Measurements from ENCODE around the gene FXN. TPM values are rescaled to one million over a fixed set of nuclear protein-coding genes. Genes with fewer than 3 reads are reported as not detected.

Gene FXN
- polyA plus RNA-seq, 1 of the 3 experiments (the other 2 are of a cell fraction): 15.7 TPM

DNA sequence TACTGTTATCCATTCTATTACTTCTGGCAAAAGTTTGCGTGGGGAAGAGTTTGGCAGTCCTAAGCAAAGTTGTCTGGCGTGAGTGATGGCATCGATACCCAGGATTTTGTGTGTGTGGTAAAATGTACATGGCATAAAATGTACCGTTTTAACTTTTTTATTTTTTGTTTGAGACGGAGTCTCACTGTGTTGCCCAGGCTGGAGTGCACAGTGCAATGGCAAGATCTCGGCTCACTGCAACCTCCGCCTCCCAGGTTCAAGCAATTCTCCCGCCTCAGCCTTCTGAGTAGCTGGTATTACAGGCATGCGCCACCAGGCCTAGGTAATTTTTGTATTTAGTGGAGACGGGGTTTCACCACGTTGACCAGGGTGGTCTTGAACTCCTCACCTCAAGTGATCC is 83.1 kb downstream of the FXN start:
- H3K27ac ChIP-seq (ENCODE audit: low read depth in 2 of 2, low read length in 1 of 2): no peak overlapping the region
- peaks cover 7% of the 10 kb centered on the region for H3F3A ChIP-seq (replicated peaks; ENCODE audit: insufficient read depth)
- H3K36me3 ChIP-seq (replicated peaks in 1 of 2; ENCODE audit: control insufficient read depth in 1 of 2, insufficient read depth in 2 of 2, low read length in 1 of 2): no peaks in the 10 kb centered on the region
- H3K4me2 ChIP-seq: no peak overlapping the region
- no peak for DNase-seq
- H3K9ac ChIP-seq: no peak overlapping the region
- no peaks in the 10 kb centered on the region for H3K9me3 ChIP-seq
- H3K4me3 ChIP-seq (ENCODE audit: low read depth in 2 of 2, low read length in 1 of 2): no peak overlapping the region
- TF ChIP-seq FOSL2 (IDR thresholded peaks at IDR 0.05; ENCODE audit: borderline replicate concordance, low read depth): no peak
- POLR2A ChIA-PET: no interaction called here
- H4K20me1 ChIP-seq (ENCODE audit: insufficient read depth): no peaks in the 10 kb centered on the region
- H3K4me1 ChIP-seq (ENCODE audit: control insufficient read depth in 1 of 2, insufficient read depth in 2 of 2, low read depth in 1 of 2, low read length in 1 of 2): peaks cover 5 to 8% of the 10 kb centered on the region in 2 experiments; a peak in 2 of 4 replicates
- 87% methylated on average over 11 of the region's 11 CpGs for WGBS (ENCODE audit: low lambda C conversion rate)
- no peaks in the 10 kb centered on the region for H3K79me2 ChIP-seq (ENCODE audit: insufficient read depth)
- CTCF ChIA-PET: no interaction called here
- H3K27me3 ChIP-seq (ENCODE audit: insufficient read depth): no peaks in the 10 kb centered on the region
- no peak overlapping the region for H2AFZ ChIP-seq (ENCODE audit: low read depth)
- H3K9me2 ChIP-seq: no peaks in the 10 kb centered on the region

DNA sequence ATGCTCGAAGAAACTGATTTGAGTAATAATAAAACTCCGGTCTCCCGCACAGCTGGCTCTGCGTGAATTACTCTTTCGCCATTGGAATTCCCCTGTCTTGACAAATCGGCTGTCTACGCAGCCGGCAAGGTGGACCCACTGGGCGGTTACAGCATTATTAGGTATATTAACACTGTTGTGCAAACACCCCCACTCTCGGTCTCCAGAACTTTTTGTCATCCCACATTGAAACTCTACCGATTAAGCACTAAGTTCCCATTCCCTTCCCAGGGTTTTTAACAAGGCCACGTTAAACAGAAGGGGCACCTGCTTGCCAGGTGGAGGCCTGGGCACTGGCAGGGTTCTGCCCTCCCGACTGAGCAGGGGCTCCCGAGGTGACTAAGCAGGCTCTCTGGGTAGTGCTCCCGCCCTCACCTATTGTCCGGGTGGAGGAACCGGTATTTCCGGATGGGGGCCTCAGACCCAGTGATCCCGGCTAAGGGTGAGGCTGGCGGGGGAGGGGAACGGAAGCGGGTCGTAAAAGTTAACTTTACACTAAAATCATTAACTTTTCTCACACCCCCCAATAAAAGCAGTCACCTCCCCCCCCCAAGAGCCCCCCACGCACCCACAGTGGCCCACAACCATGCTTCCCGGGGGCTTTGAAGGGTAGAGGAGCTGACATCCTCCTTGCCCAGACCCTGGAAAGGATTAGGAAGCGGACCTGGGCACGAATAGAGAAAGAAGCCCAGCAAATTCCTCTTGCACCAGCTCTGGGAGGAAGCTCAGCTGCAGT is 85.0 kb downstream of the FXN start:
- no peak overlapping the region for H3K9ac ChIP-seq
- ChIA-PET POLR2A (no interaction called here), CTCF (interaction anchor here (0.6 to 2.0 kb wide), 7 partner anchors 12 to 83 kb away, joined by 3 to 11 read pairs (median 3); partner anchors contain the start of gene TJP2)
- H3K4me1 ChIP-seq (ENCODE audit: control insufficient read depth in 1 of 2, insufficient read depth in 2 of 2, low read depth in 1 of 2, low read length in 1 of 2): peaks cover 5 to 8% of the 10 kb centered on the region in 2 experiments; a peak in 2 of 4 replicates
- TF ChIP-seq, protein P1, sequence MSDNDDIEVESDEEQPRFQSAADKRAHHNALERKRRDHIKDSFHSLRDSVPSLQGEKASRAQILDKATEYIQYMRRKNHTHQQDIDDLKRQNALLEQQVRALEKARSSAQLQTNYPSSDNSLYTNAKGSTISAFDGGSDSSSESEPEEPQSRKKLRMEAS (IDR thresholded peaks at IDR 0.05; ENCODE audit: low read depth): no peak
- TF ChIP-seq, protein P2, sequence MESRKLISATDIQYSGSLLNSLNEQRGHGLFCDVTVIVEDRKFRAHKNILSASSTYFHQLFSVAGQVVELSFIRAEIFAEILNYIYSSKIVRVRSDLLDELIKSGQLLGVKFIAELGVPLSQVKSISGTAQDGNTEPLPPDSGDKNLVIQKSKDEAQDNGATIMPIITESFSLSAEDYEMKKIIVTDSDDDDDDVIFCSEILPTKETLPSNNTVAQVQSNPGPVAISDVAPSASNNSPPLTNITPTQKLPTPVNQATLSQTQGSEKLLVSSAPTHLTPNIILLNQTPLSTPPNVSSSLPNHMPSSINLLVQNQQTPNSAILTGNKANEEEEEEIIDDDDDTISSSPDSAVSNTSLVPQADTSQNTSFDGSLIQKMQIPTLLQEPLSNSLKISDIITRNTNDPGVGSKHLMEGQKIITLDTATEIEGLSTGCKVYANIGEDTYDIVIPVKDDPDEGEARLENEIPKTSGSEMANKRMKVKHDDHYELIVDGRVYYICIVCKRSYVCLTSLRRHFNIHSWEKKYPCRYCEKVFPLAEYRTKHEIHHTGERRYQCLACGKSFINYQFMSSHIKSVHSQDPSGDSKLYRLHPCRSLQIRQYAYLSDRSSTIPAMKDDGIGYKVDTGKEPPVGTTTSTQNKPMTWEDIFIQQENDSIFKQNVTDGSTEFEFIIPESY (IDR thresholded peaks at IDR 0.05; ENCODE audit: borderline replicate concordance, low read depth): no peak
- peak overlapping the region; percentile 35 to 70 for H3K4me3 ChIP-seq (ENCODE audit: low read depth in 2 of 2, low read length in 1 of 2)
- peak overlapping the region; percentile 99 for H3K4me2 ChIP-seq
- no peaks in the 10 kb centered on the region for H3K9me2 ChIP-seq
- 87% methylated on average over 24 of the region's 27 CpGs for WGBS (ENCODE audit: low lambda C conversion rate)
- peaks cover 7% of the 10 kb centered on the region for H3F3A ChIP-seq (replicated peaks; ENCODE audit: insufficient read depth)
- H3K79me2 ChIP-seq (ENCODE audit: insufficient read depth): no peaks in the 10 kb centered on the region
- H2AFZ ChIP-seq (ENCODE audit: low read depth): 0 out of 2 replicates have a peak overlapping the region, but pooled peaks have one; percentile 91
- no peaks in the 10 kb centered on the region for H3K36me3 ChIP-seq (replicated peaks in 1 of 2; ENCODE audit: control insufficient read depth in 1 of 2, insufficient read depth in 2 of 2, low read length in 1 of 2)
- no peak for DNase-seq
- no peak overlapping the region for H3K27ac ChIP-seq (ENCODE audit: low read depth in 2 of 2, low read length in 1 of 2)
- no peaks in the 10 kb centered on the region for H3K27me3 ChIP-seq (ENCODE audit: insufficient read depth)
- H4K20me1 ChIP-seq (ENCODE audit: insufficient read depth): no peaks in the 10 kb centered on the region
- no peaks in the 10 kb centered on the region for H3K9me3 ChIP-seq

DNA sequence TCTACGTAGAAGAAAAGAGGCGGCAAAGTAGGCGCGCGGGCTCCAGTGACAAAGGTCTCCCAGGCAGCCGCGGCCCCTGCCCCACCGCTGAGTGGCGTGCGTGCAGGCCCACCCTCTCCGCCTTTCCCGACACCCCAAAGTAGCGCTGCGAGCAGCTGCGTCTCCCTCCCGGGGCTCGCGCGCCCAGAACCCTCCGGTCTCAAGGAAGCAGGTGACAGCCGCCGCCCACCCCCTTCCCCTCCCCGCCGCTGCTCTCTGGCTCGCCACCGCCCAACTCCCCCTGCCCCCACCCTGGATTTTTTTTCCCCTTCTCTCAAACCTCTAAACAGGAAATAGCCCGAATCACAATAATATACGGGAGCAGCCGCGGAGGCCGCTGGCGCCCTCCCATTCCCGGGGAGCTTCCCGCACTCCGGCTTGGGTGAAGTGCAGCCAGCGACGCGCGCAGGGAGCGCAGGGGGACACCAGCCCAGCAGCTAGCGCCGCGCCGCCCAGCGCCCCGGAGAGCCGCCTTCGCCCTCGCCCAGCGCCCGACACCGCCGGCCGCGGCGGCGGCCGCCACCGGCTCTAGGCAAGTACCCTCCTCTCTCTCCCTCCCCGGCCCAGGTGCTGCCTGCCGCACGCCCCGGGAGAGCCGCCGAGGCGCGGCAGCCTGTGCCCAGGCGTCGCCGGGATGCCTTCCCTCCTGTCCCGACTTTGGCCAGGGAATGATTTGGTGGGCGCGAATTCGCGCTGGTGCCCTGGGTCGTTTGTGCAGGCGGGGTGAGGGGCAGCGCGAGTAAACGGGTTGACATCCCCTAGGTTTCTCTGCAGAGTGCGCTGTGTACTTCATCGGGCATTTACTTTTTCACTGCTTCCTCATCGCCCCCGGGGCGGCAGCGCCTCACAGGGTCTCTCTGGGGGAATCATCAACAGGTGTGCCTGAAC is 85.9 kb downstream of the FXN start:
- no peaks in the 10 kb centered on the region for H3K9me2 ChIP-seq
- no peaks in the 10 kb centered on the region for H3F3A ChIP-seq (replicated peaks; ENCODE audit: insufficient read depth)
- H3K4me1 ChIP-seq (ENCODE audit: control insufficient read depth in 1 of 2, insufficient read depth in 2 of 2, low read depth in 1 of 2, low read length in 1 of 2): peaks cover 5 to 8% of the 10 kb centered on the region in 2 experiments; a peak in 2 of 4 replicates
- WGBS (ENCODE audit: low lambda C conversion rate): 6% methylated on average over 41 of the region's 86 CpGs
- H3K36me3 ChIP-seq (replicated peaks in 1 of 2; ENCODE audit: control insufficient read depth in 1 of 2, insufficient read depth in 2 of 2, low read length in 1 of 2): no peaks in the 10 kb centered on the region
- H4K20me1 ChIP-seq (ENCODE audit: insufficient read depth): no peaks in the 10 kb centered on the region
- peak overlapping the region in 1 of 2 experiments; percentile 57; a peak in 1 of 4 replicates for H3K27ac ChIP-seq (ENCODE audit: low read depth in 2 of 2, low read length in 1 of 2)
- peak overlapping the region; percentile 70 to 97 for H3K4me3 ChIP-seq (ENCODE audit: low read depth in 2 of 2, low read length in 1 of 2)
- H3K4me2 ChIP-seq: peak overlapping the region; percentile 99
- H3K79me2 ChIP-seq (ENCODE audit: insufficient read depth): no peaks in the 10 kb centered on the region
- peak; percentile 86 for DNase-seq
- peak overlapping the region; percentile 52; the same call in 1 of the 2 replicates for H3K9ac ChIP-seq
- CTCF ChIA-PET: interaction anchor here (0.6 to 2.0 kb wide), 18 partner anchors 9 to 84 kb away, joined by 3 to 11 read pairs (median 3); partner anchors contain the start of gene TJP2
- H3K27me3 ChIP-seq (ENCODE audit: insufficient read depth): no peaks in the 10 kb centered on the region
- POLR2A ChIA-PET: no interaction called here
- H2AFZ ChIP-seq (ENCODE audit: low read depth): peak overlapping the region; percentile 91
- H3K9me3 ChIP-seq: no peaks in the 10 kb centered on the region
- TF ChIP-seq SMC3 (IDR thresholded peaks at IDR 0.05; ENCODE audit: low read depth, low read length) (no peak), RCOR1 (IDR thresholded peaks at IDR 0.05; ENCODE audit: low read length) (no peak), TAF1 (IDR thresholded peaks at IDR 0.05; ENCODE audit: borderline replicate concordance, low read depth, low read length) (no peak), NFIC (IDR thresholded peaks at IDR 0.05; ENCODE audit: borderline replicate concordance) (no peak), NRF1 (IDR thresholded peaks at IDR 0.05; ENCODE audit: low read depth, low read length) (no peak), FOSL2 (IDR thresholded peaks at IDR 0.05; ENCODE audit: borderline replicate concordance, low read depth) (no peak)
- TF ChIP-seq, protein P2 (IDR thresholded peaks at IDR 0.05; ENCODE audit: borderline replicate concordance, low read depth): no peak
- TF ChIP-seq, protein P3, sequence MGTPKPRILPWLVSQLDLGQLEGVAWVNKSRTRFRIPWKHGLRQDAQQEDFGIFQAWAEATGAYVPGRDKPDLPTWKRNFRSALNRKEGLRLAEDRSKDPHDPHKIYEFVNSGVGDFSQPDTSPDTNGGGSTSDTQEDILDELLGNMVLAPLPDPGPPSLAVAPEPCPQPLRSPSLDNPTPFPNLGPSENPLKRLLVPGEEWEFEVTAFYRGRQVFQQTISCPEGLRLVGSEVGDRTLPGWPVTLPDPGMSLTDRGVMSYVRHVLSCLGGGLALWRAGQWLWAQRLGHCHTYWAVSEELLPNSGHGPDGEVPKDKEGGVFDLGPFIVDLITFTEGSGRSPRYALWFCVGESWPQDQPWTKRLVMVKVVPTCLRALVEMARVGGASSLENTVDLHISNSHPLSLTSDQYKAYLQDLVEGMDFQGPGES (IDR thresholded peaks at IDR 0.05; ENCODE audit: low read depth, low read length): no peak
